Endothelial cell (in vitro differentiated cells): Measurements from ENCODE around the gene VPS37C. TPM values are rescaled to one million over a fixed set of nuclear protein-coding genes. Genes with fewer than 3 reads are reported as not detected.

Source experiments
- DNase-seq: peaks from one replicate; pipeline ENCODE4 v3.0.0; 2021; ENCODE audit warnings: low spot score
- H3K27ac Mint-ChIP-seq: one replicate; pipeline ENCODE4 v1.8.0; 2021; ENCODE audit warnings: mixed read lengths, inconsistent platforms; ENCODE audit not compliant: unreplicated experiment
- H3K27me3 Mint-ChIP-seq: one replicate; pipeline ENCODE4 v1.8.0; 2021; ENCODE audit warnings: mild to moderate bottlenecking, moderate library complexity, mixed read lengths, inconsistent platforms; ENCODE audit not compliant: unreplicated experiment
- H3K36me3 Mint-ChIP-seq: one replicate; pipeline ENCODE4 v1.8.0; 2021; ENCODE audit warnings: mild to moderate bottlenecking, low read depth, mixed read lengths, inconsistent platforms; ENCODE audit not compliant: unreplicated experiment
- H3K4me1 Mint-ChIP-seq: one replicate; pipeline ENCODE4 v1.8.0; 2021; ENCODE audit warnings: mild to moderate bottlenecking, mixed read lengths, inconsistent platforms; ENCODE audit not compliant: unreplicated experiment
- H3K4me3 Mint-ChIP-seq: one replicate; pipeline ENCODE4 v1.8.0; 2021; ENCODE audit warnings: mild to moderate bottlenecking, mixed read lengths, inconsistent platforms; ENCODE audit not compliant: unreplicated experiment
- H3K9me3 Mint-ChIP-seq: one replicate; pipeline ENCODE4 v1.8.0; 2021; ENCODE audit warnings: mixed read lengths, inconsistent platforms; ENCODE audit not compliant: unreplicated experiment
- total RNA-seq: library from RNA; stranded (reverse); fragmentation: NEBNext Ultra II Directional; extraction: Animal tissue kit (Norgen Biotek cat#: 25700); gene quantifications from one replicate; pipeline ENCODE4 v1.2.1, GENCODE V29; 2021; ENCODE audit not compliant: unreplicated experiment
- TF ChIP-seq, protein P1 (sequence below): fragments of 200-600 bp; sonication (generic); IDR thresholded peaks from one replicate; pipeline ENCODE4 v1.5.0; 2021; ENCODE audit warnings: antibody characterized with exemption; ENCODE audit not compliant: unreplicated experiment

The VPS37C gene
- total RNA-seq, 1 donor from 2014 or later: 23.9 TPM

DNA sequence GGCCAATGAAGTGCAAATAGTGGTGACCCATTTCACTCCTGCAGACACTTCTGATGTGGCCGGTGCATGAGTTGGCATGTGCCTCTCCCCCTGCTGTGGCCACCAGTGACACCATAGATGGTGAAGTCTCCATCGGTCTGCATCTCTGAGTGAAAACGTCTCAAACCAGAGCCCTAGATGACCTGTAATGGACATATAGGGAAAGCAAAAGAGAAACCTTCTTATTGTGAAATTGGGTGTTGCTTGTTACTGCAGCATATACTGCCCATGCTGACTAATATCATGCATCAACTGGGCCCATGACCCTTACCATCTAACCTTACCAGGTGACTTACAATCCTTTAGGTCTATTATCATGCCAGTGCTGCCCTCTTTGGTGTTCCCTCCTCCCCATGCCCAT is 11.7 kb upstream of the VPS37C start:
- Mint-ChIP-seq H3K27ac (no peak overlapping the region), H3K36me3 (peaks cover 4% of the 10 kb centered on the region), H3K9me3 (no peaks in the 10 kb centered on the region), H3K27me3 (peaks cover 6% of the 10 kb centered on the region), H3K4me3 (peak overlapping the region; percentile 37), H3K4me1 (peaks cover 11% of the 10 kb centered on the region)
- TF ChIP-seq, protein P1, sequence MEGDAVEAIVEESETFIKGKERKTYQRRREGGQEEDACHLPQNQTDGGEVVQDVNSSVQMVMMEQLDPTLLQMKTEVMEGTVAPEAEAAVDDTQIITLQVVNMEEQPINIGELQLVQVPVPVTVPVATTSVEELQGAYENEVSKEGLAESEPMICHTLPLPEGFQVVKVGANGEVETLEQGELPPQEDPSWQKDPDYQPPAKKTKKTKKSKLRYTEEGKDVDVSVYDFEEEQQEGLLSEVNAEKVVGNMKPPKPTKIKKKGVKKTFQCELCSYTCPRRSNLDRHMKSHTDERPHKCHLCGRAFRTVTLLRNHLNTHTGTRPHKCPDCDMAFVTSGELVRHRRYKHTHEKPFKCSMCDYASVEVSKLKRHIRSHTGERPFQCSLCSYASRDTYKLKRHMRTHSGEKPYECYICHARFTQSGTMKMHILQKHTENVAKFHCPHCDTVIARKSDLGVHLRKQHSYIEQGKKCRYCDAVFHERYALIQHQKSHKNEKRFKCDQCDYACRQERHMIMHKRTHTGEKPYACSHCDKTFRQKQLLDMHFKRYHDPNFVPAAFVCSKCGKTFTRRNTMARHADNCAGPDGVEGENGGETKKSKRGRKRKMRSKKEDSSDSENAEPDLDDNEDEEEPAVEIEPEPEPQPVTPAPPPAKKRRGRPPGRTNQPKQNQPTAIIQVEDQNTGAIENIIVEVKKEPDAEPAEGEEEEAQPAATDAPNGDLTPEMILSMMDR: no peak
- no peak for DNase-seq

GRCh38 chr11:61172356-61172755 is 11.1 kb upstream of the VPS37C start:
- peaks cover 6% of the 10 kb centered on the region for H3K27me3 Mint-ChIP-seq
- no peaks in the 10 kb centered on the region for H3K9me3 Mint-ChIP-seq
- H3K36me3 Mint-ChIP-seq: peaks cover 4% of the 10 kb centered on the region
- no peak overlapping the region for H3K27ac Mint-ChIP-seq
- DNase-seq: no peak
- H3K4me1 Mint-ChIP-seq: peaks cover 13% of the 10 kb centered on the region
- TF ChIP-seq, protein P1: no peak
- no peak overlapping the region for H3K4me3 Mint-ChIP-seq

GRCh38 chr11:61171907-61172306 is 10.7 kb upstream of the VPS37C start:
- Mint-ChIP-seq H3K27me3 (peaks cover 6% of the 10 kb centered on the region), H3K36me3 (peaks cover 4% of the 10 kb centered on the region), H3K4me3 (no peak overlapping the region), H3K9me3 (no peaks in the 10 kb centered on the region), H3K27ac (no peak overlapping the region), H3K4me1 (peaks cover 13% of the 10 kb centered on the region)
- DNase-seq: no peak
- TF ChIP-seq, protein P1: no peak

GRCh38 chr11:61170566-61170965 is 9.3 kb upstream of the VPS37C start:
- Mint-ChIP-seq H3K4me3 (no peak overlapping the region), H3K27me3 (peaks cover 6% of the 10 kb centered on the region), H3K36me3 (peaks cover 4% of the 10 kb centered on the region), H3K4me1 (peaks cover 14% of the 10 kb centered on the region), H3K9me3 (no peaks in the 10 kb centered on the region), H3K27ac (no peak overlapping the region)
- DNase-seq: no peak
- TF ChIP-seq, protein P1: no peak

GRCh38 chr11:61168800-61169199 is 7.6 kb upstream of the VPS37C start:
- peaks cover 30% of the 10 kb centered on the region for H3K4me1 Mint-ChIP-seq
- no peak overlapping the region for H3K27ac Mint-ChIP-seq
- H3K4me3 Mint-ChIP-seq: no peak overlapping the region
- no peaks in the 10 kb centered on the region for H3K9me3 Mint-ChIP-seq
- no peak for DNase-seq
- H3K27me3 Mint-ChIP-seq: peaks cover 6% of the 10 kb centered on the region
- TF ChIP-seq, protein P1: no peak
- H3K36me3 Mint-ChIP-seq: peaks cover 4% of the 10 kb centered on the region
